HFF-Myc (cell line): ENCODE results near the gene DENND1A.

Experiments
- DNase-seq: peaks from one replicate; pipeline ENCODE4 v3.0.0-alpha.2; 2011; ENCODE audit warnings: low read depth; ENCODE audit errors: extremely low read depth
- H3K4me3 ChIP-seq: replicated peaks from 2 replicates; pipeline ENCODE4 v1.5.1; 2011; ENCODE audit warnings: low read depth, mild to moderate bottlenecking, control low read depth, low read length
- TF ChIP-seq, protein P1 (sequence below): IDR thresholded peaks from 2 replicates; pipeline ENCODE4 v1.5.1; 2012; ENCODE audit warnings: mild to moderate bottlenecking, low read depth, low read length, control low read depth; ENCODE audit errors: missing control alignments

Gene DENND1A

GRCh38 chr9:123453831-123454321, 476.1 kb downstream of the DENND1A start:
- TF ChIP-seq, protein P1, sequence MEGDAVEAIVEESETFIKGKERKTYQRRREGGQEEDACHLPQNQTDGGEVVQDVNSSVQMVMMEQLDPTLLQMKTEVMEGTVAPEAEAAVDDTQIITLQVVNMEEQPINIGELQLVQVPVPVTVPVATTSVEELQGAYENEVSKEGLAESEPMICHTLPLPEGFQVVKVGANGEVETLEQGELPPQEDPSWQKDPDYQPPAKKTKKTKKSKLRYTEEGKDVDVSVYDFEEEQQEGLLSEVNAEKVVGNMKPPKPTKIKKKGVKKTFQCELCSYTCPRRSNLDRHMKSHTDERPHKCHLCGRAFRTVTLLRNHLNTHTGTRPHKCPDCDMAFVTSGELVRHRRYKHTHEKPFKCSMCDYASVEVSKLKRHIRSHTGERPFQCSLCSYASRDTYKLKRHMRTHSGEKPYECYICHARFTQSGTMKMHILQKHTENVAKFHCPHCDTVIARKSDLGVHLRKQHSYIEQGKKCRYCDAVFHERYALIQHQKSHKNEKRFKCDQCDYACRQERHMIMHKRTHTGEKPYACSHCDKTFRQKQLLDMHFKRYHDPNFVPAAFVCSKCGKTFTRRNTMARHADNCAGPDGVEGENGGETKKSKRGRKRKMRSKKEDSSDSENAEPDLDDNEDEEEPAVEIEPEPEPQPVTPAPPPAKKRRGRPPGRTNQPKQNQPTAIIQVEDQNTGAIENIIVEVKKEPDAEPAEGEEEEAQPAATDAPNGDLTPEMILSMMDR: no peak
- H3K4me3 ChIP-seq: no peak overlapping the region
- DNase-seq: no peak

- H3K4me3 ChIP-seq: no peak overlapping the region
- TF ChIP-seq, protein P1: no peak
- no peak for DNase-seq
Observed at GRCh38 chr9:123453076-123453667, 476.8 kb downstream of the DENND1A start.

- no peak for DNase-seq
- no peak overlapping the region for H3K4me3 ChIP-seq
- TF ChIP-seq, protein P1: no peak
Observed at GRCh38 chr9:123450996-123451395, 478.9 kb downstream of the DENND1A start.

DNA sequence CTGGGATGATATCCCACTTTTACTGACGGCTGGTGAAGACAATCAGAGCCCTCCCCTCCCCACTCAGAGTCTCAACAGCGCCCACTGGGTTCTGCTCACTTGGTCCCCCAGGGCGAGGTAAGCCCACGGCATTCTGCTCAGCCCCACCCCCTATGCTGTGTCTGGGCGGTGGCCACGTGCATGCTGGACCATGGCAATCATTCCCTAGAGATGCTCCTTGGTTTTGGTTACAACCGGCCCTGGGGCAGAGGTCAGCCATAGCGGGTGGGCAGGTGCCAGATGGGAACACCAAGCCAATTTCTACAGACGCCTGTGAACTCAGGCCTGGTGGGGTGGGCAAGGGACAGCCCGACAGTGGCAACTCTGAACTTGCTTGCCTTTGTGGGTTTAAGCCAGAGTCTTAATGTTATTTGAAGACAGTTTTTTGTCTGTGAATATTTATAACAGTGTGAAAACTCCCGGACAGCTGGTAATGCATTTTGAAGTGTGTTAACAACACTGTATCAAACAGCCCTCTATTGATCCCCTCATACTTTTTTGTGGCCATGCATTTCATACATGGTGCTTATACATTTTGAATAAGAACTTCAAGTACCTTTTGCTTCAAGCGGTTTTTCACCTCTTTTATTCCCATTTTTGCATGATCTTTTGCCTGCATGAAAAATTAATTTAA, 479.7 kb downstream of the DENND1A start:
- TF ChIP-seq, protein P1: no peak
- no peak for DNase-seq
- H3K4me3 ChIP-seq: no peak overlapping the region

GRCh38 chr9:123447934-123448646, 481.8 kb downstream of the DENND1A start:
- no peak overlapping the region for H3K4me3 ChIP-seq
- DNase-seq: no peak
- TF ChIP-seq, protein P1: no peak

DNA sequence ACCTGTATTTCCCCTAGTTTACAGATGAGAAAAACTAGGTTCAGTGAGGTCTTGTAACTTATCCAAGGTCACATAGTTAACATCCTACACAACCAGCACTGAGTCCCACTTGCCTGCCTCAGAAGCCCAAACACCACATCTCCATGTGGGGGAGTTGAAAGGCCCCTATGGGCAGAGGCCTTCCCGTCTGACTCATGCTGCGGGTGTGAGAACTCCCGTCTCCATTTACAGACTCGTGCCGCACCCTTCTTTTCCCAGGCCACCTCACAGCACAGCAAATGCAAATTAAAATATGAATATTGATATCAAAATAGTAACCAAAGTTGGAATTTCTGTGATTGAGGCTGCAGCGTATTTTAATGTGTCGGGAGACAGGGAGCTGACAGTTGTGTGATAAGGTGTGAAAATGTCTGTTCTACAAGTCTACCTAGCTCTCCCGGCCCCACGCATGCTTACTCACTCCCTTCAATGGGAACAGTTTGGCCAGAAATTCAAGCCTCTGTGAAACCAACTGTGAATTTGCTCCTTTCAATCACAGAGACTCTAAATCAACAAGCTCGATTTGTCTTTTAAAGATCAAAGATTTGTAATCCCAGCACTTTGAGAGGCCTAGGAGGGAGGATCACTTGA, 483.8 kb downstream of the DENND1A start:
- TF ChIP-seq, protein P1: no peak
- no peak for DNase-seq
- H3K4me3 ChIP-seq: no peak overlapping the region
